Tibial artery (tissue), 4 donors: ENCODE results near the gene RNU6-9.

Source experiments
- DNase-seq, 2 donors: peaks; one replicate each; pipeline ENCODE4 v3.0.0-alpha.2; 2019
- H3K27ac ChIP-seq, 2 donors: fragments of 200-600 bp; sonication (generic) in 1 of 2; 1 replicate in 1 of 2; 2 replicates in 1 of 2; pipeline ENCODE4 v1.5.1; 2018 to 2019; ENCODE audit warnings: mild to moderate bottlenecking in 1 of 2
- H3K27me3 ChIP-seq, 2 donors: fragments of 200-600 bp; sonication (generic) in 1 of 2; one replicate each; pipeline versions ENCODE4 v1.5.1 to v1.6.0; 2016 to 2019
- H3K36me3 ChIP-seq, 3 donors: fragments of 200-600 bp; sonication (generic) in 2 of 3; one replicate each; pipeline ENCODE4 v1.5.1; 2016 to 2019; ENCODE audit warnings: mild to moderate bottlenecking in 2 of 3
- H3K4me1 ChIP-seq, 4 donors: fragments of 200-600 bp; sonication (generic) in 2 of 4; 1 replicate in 3 of 4; 2 replicates in 1 of 4; pipeline ENCODE4 v1.5.1; 2016 to 2019
- H3K4me3 ChIP-seq, 2 donors: fragments of 200-600 bp; sonication (generic) in 1 of 2; 1 replicate in 1 of 2; 2 replicates in 1 of 2; pipeline ENCODE4 v1.5.1; 2018 to 2019; ENCODE audit warnings: mild to moderate bottlenecking in 2 of 2
- H3K9me3 ChIP-seq, 3 donors: fragments of 200-600 bp; sonication (generic) in 1 of 3; one replicate each; pipeline ENCODE4 v1.5.1; 2016 to 2019
- CTCF ChIP-seq, 2 experiments: fragments of 200-600 bp in 1 of 2; fragments of 450-650 bp in 1 of 2; IDR thresholded peaks; one replicate each; pipeline ENCODE4 v1.5.1; 2017 to 2019; ENCODE audit warnings: antibody characterized with exemption in 2 of 2, mild to moderate bottlenecking in 1 of 2, moderate library complexity in 1 of 2
- intact Hi-C: fragments of 100-400 bp; cut with DNase I; formaldehyde crosslinking; loops from one replicate; pipeline ENCODE4 v1.15.0; 2023; ENCODE audit warnings: low total_unique reads

Gene RNU6-9

DNA sequence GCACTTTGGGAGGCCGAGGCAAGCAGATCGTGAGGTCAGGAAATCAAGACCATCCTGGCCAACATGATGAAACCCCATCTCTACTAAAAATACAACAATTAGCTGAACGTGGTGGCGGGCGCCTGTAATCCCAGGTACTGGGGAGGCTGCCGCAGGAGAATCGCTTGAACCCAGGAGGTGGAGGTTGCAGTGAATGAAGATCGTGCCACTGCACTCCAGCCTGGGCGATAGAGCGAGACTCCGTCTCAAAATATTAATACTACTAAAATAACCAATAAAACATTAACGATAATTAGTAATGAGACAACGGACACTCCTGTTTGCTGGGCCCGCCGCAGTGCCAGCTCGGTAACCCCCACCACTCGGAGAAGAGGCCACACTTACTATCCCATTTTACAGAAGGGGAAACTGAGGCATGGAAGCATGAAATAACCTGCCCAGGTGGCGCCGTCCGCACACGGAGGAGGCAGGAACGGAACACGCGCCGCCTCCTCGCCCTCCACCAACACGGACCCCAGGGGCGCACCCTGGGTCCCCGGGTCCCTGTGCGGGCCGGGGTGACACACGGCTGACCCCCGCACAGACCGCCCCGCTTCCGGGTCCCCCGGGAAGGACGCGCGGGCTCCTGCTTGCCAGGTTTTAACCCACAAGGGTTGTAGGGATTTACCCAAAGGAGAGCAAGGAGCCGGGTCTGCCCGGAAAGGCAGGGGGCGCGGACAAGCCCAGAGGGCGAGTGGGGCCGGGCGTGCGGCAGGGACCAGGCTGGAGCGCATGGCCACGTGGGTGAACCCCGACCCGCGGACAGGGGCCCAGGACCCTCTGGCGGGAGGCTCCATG is 18.1 kb downstream of the RNU6-9 start:
- Histone ChIP-seq H3K36me3 (no peaks in the 10 kb centered on the region), H3K4me3 (peak overlapping the region in 1 of 2 donors; percentile 98), H3K27ac (no peak overlapping the region), H3K4me1 (peaks cover 0 to 23% (median 11%) of the 10 kb centered on the region in 4 donors), H3K27me3 (peaks cover 0 to 1% of the 10 kb centered on the region in 2 donors), H3K9me3 (no peaks in the 10 kb centered on the region)
- no peak for DNase-seq
- intact Hi-C loops: loop anchor here (5.0 kb wide), 1 partner anchor 249 kb away; the partner anchor contains the start of gene RNF126
- no peak for TF ChIP-seq CTCF (IDR thresholded peaks at IDR 0.05)

GRCh38 chr19:912181-913079 is 19.1 kb downstream of the RNU6-9 start:
- peak overlapping the region; percentile 86 to 98 for H3K4me3 ChIP-seq
- no peaks in the 10 kb centered on the region for H3K36me3 ChIP-seq
- H3K27ac ChIP-seq: peak overlapping the region; percentile 92 to 93
- H3K9me3 ChIP-seq: no peaks in the 10 kb centered on the region
- intact Hi-C loops: loop anchor here (5.0 kb wide), 1 partner anchor 250 kb away; the partner anchor contains the start of gene RNF126
- no peak for TF ChIP-seq CTCF (IDR thresholded peaks at IDR 0.05)
- H3K27me3 ChIP-seq: peaks cover 0 to 12% of the 10 kb centered on the region in 2 donors
- peaks cover 0 to 31% (median 18%) of the 10 kb centered on the region in 4 donors for H3K4me1 ChIP-seq
- no peak for DNase-seq

DNA sequence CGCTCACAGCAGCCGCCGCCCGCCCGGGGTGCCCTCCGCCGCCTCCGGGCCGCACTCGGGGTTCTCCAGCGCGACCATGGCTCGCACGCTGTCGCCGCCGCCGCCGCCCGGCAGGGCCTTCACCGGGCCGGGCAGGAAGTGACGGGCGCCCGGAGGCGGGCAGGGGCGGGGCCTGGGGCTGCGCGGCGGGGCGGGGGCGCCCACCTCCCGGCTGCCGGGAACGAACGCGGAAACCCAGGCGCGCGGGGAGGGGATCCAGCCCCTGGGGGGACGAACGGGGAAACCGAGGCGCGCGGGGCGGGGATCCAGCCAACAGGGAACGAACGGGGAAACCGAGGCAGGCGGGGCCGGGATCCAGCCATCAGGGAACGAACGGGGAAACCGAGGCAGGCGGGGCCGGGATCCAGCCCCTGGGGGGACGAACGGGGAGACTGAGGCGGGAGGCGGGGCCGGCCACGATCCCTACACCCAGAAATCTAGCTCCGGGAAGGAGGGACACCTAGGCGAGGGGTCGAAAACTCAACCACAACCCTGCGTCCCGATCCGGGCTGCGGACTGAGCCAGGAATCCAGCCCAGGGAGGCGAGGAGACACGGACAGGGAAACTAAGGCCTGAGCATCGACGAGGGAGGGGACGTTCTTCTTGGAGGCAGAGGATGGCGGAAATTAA is 19.9 kb downstream of the RNU6-9 start, which contains the start of gene R3HDM4:
Gene R3HDM4 (minus strand): TSS at position 140 of the 669 bp plus-strand sequence. CDS start 62 bp downstream, at position 78.
- Histone ChIP-seq H3K27me3 (peaks cover 0 to 19% of the 10 kb centered on the region in 2 donors), H3K4me1 (peaks cover 0 to 38% (median 26%) of the 10 kb centered on the region in 4 donors), H3K4me3 (peak within 1 kb of the TSS; percentile 86 to 98), H3K9me3 (no peaks in the 10 kb centered on the region), H3K27ac (peak within 1 kb of the TSS; percentile 92 to 93), H3K36me3 (no peaks in the 10 kb centered on the region)
- peak; percentile 63 to 88 for DNase-seq
- intact Hi-C loops: loop anchor here (5.0 kb wide), 1 partner anchor 251 kb away; the partner anchor contains the start of gene RNF126
- TF ChIP-seq CTCF (IDR thresholded peaks at IDR 0.05): no peak

DNA sequence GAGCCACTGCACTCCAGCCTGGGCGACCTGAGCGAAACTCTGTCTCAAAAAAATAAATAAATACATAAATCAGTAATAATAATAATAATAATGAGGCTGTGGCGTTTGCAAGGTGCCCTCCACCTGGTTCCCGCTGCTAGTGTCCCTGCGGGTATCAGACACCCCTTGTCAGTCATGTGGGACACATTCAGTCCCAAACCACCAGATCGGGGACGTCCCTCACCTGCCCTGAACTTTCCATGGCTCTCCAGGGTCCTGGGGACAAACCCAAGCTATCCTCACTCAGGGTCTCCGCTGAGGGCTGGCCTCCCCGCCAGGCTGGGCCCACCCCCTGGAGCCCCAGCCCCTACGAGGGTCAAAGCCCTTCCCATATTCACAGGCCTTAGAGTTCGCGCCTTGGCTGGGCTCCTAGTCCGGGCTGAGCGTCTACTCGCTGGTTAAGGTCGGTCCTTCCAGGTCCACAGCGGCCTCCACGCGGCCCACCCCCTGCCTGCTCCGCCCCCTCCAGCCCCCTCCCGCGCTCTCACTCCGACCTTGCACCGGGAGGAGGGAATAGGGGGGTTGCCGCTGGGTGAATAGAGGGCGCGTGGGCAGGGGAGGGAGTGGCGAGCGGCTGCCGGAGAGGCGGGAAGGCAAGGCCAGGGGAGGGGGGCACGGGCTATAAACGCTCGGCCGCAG is 23.5 kb downstream of the RNU6-9 start:
- peaks cover 12 to 52% of the 10 kb centered on the region in 2 donors for H3K27me3 ChIP-seq
- H3K4me3 ChIP-seq: peak overlapping the region; percentile 27 to 39
- TF ChIP-seq CTCF (IDR thresholded peaks at IDR 0.05): no peak
- no peaks in the 10 kb centered on the region for H3K36me3 ChIP-seq
- H3K27ac ChIP-seq: no peak overlapping the region
- no peak for DNase-seq
- H3K9me3 ChIP-seq: no peaks in the 10 kb centered on the region
- intact Hi-C loops: loop anchor here (5.0 kb wide), 2 partner anchors 59 to 144 kb away; partner anchors contain the start of gene CFD
- H3K4me1 ChIP-seq: peaks cover 0 to 59% (median 48%) of the 10 kb centered on the region in 4 donors
